ENCODE results near the gene P2RX2. TPM values are rescaled to one million over a fixed set of nuclear protein-coding genes. Genes with fewer than 3 reads are reported as not detected.

The P2RX2 gene
- total and polyA plus RNA-seq, 2 of the 4 experiments (the other 2 are of a cell fraction): not detected

- Histone ChIP-seq H4K91ac (ENCODE audit: insufficient read depth, low read depth, low read length) (no peak overlapping the region), H3K9me3 (ENCODE audit: control insufficient read depth, insufficient read depth, low read length) (peaks cover 26% of the 10 kb centered on the region), H3K14ac (replicated peaks; ENCODE audit: low read depth, low read length) (no peak overlapping the region), H3K56ac (ENCODE audit: extremely low read depth, insufficient read depth, low read length) (no peak overlapping the region), H2BK20ac (ENCODE audit: low read depth, low read length) (no peak overlapping the region), H3K9ac (ENCODE audit: low read depth, low read length) (no peak overlapping the region), H3K79me1 (ENCODE audit: low read depth in 1 of 2, low read length in 2 of 2) (no peaks in the 10 kb centered on the region), H4K20me1 (ENCODE audit: insufficient read depth, low read length) (no peaks in the 10 kb centered on the region), H3K36me3 (ENCODE audit: control insufficient read depth, insufficient read depth, low read length) (no peaks in the 10 kb centered on the region), H3K4ac (ENCODE audit: low read depth, low read length) (no peak overlapping the region), H3K4me3 (ENCODE audit: insufficient read depth, low read depth, low read length) (no peak overlapping the region), H3K27me3 (ENCODE audit: control insufficient read depth, insufficient read depth, low read length) (peaks cover 45% of the 10 kb centered on the region), H2BK15ac (ENCODE audit: low read depth, low read length) (no peak overlapping the region), H2BK120ac (ENCODE audit: low read depth, low read length) (no peak overlapping the region), H2AK9ac (replicated peaks; ENCODE audit: low read depth, low read length, poor library complexity) (peak overlapping the region; percentile 62), H2AK5ac (ENCODE audit: low read depth, low read length) (no peak overlapping the region), H3K18ac (ENCODE audit: low read depth, low read length) (no peak overlapping the region), H2AFZ (replicated peaks; ENCODE audit: low read length, poor library complexity) (peak overlapping the region; percentile 79), H4K8ac (ENCODE audit: low read depth in 2 of 2, low read length in 2 of 2) (no peak overlapping the region), H3K4me2 (ENCODE audit: low read depth, low read length) (no peak overlapping the region), H3K4me1 (ENCODE audit: control insufficient read depth, insufficient read depth, low read length) (no peaks in the 10 kb centered on the region), H3K23ac (ENCODE audit: low read depth, low read length) (no peak overlapping the region), H3K9me1 (ENCODE audit: insufficient read depth, low read length) (no peaks in the 10 kb centered on the region), H2BK5ac (ENCODE audit: low read depth, low read length, poor library complexity, severe bottlenecking) (no peak overlapping the region), H3K27ac (ENCODE audit: insufficient read depth, low read length) (no peak overlapping the region), H4K5ac (ENCODE audit: low read depth, low read length) (no peak overlapping the region)
- ATAC-seq (ENCODE audit: low read depth) (peak; percentile 74), DNase-seq (peak; percentile 78)
- BruUV-seq (replicated peaks): no TSS peak
- ChIA-PET CTCF (interaction anchor here (0.6 to 1.3 kb wide), 9 partner anchors 11 to 674 kb away, joined by 3 to 11 read pairs (median 4); no protein-coding TSS in a partner anchor), POLR2A (ENCODE audit: unreplicated experiment) (no interaction called here)
- TF ChIP-seq NFE2L2 (IDR thresholded peaks at IDR 0.05; ENCODE audit: low read depth, low read length) (no peak), CEBPB (IDR thresholded peaks at IDR 0.05; ENCODE audit: low read depth, low read length) (no peak), MXI1 (IDR thresholded peaks at IDR 0.05; ENCODE audit: borderline replicate concordance, low read depth, low read length) (0 out of 2 replicates have a peak, but pooled peaks have one; percentile 41), CTCF (conservative IDR thresholded peaks at IDR 0.05; ENCODE audit: low read depth, low read length) (peak; percentile 91), RAD21 (IDR thresholded peaks at IDR 0.05; ENCODE audit: low read length) (peak; percentile 89), SMC3 (IDR thresholded peaks at IDR 0.05; ENCODE audit: low read depth, low read length) (peak; percentile 86), MAZ (IDR thresholded peaks at IDR 0.05; ENCODE audit: borderline replicate concordance, low read depth, low read length) (peak; percentile 59; the same call in 1 of the 2 replicates), BHLHE40 (IDR thresholded peaks at IDR 0.05; ENCODE audit: low read depth, low read length) (peak; percentile 9; the same call in 1 of the 2 replicates), MAFK (IDR thresholded peaks at IDR 0.05; ENCODE audit: low read depth, low read length) (no peak)
- dilution Hi-C loops (cut with HindIII; ENCODE audit: low sequenced_read_pairs, unreplicated experiment) (no loop called here), in situ Hi-C loops (cut with MboI; ENCODE audit: low sequenced_read_pairs) (loop anchor here (5.0 kb wide), 1 partner anchor 198 kb away; no protein-coding TSS in a partner anchor), intact Hi-C loops (cut with micrococcal nuclease) (loop anchor here (1.0 to 5.0 kb wide), 4 partner anchors 15 to 463 kb away; no protein-coding TSS in a partner anchor)
- 45% methylated on average over 4 of the region's 18 CpGs; no CpG with 5 or more reads in 1 of the 2 experiments for WGBS, 2 experiments (ENCODE audit: extremely low coverage in 2 of 2, insufficient read length in 1 of 2)
Observed at GRCh38 chr12:132614861-132615578, 3.6 kb upstream of the P2RX2 start.

Data from IMR-90 (cell line).